Inferior parietal cortex (tissue), 1 donor: ENCODE measurements around the gene NPHP4.

ENCODE experiments used
- DNase-seq: peaks from one replicate; pipeline ENCODE4 v3.0.0-alpha.2; 2016; ENCODE audit errors: extremely low spot score

NPHP4 gene

DNA sequence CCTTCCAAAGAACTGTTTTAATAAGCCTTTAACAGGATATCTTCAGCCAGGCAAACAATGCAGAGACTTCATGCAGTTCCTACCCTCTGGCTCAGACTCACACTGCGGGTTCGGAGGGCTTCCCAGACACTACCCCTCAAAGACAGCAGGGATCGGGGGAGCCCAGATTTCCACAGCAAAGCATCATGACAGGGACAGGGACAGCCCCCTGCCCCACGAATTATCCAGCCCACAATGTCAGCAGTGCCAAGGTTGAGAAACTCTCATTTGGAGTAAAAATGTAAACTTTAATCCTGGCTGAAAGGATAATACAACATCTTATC, 20.1 kb downstream of the NPHP4 start:
- DNase-seq: no peak

DNA sequence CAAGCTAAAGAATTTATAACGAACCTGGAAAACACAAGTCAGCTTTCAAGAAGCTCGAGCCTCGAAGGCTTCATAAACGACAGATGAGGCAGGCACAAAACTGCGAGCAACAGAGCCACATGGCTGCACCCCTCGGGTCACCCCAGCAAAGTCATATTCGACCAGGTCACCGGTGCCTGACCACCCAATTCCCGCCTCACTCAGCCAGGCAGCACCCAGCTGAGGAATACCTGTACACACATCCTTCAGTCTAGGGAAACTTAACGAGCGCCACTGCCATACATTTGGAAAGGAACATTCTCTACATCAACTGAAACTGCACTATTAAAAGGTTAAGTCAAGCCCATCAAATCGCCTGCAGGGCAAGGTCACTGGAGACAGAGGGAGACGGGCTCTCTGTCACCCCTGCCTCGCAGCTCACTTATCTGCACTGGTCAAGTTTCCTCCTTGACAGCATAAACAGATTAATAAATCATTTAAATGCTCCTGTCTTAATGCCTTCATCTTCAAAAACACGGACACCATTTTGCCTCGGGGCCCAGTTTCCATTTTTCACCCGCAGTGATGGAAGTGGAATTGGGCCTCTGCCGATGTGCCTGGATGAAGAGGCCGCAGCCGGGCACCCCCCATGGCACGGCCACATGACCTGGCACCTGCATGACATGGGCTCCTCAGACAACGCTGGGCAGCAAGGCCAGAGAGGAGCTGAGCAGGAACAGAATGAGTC, 20.6 kb downstream of the NPHP4 start:
- DNase-seq: no peak

DNA sequence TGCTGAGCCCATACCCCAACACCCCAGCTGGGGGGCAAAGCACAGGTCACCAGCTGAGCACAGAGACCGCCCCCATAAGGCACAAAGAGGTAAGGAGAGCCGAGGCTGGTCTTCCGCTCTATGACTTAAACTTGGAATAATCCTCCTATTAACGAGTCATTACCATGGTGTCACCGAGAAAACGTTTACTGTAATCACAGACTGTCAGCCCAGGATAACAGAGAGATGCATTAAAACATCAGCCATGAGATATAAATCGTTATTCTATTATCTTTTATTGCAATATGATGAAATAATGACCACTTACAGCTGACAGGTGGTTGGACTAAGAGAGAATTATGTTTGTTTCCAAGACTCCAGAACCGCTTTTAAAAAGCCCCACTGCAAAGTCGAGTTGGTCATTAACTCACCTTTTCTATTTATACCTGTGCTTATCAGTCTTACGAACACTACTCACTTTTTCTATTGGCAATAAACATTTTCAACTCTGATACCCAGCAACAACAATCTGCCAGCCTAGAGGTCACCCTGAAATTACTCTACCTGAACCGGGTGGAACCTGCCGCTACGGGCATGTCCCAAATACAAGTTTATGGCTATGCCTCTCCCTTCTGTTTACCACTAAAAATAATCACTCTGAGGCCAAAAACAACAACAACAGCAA, 21.5 kb downstream of the NPHP4 start:
- DNase-seq: no peak

DNA sequence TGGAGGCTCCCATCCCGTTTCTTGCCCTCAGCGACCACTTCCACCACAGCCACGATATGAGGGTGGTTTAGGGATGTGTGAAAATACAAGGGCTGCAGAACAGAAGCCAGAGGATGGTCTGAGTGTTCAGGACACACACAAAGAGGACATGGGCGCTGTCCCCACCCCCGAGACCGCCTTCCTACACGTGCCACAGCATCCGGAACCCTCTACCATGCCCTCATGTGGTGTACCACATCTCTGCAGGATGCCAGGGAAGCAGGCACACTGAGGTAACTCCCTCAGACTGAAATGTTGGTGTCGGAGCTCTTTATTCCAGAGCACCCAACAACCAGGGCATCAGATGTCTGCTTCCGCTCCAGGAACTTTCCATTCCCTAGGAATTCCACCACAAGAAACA, 23.1 kb downstream of the NPHP4 start:
- DNase-seq: no peak

DNA sequence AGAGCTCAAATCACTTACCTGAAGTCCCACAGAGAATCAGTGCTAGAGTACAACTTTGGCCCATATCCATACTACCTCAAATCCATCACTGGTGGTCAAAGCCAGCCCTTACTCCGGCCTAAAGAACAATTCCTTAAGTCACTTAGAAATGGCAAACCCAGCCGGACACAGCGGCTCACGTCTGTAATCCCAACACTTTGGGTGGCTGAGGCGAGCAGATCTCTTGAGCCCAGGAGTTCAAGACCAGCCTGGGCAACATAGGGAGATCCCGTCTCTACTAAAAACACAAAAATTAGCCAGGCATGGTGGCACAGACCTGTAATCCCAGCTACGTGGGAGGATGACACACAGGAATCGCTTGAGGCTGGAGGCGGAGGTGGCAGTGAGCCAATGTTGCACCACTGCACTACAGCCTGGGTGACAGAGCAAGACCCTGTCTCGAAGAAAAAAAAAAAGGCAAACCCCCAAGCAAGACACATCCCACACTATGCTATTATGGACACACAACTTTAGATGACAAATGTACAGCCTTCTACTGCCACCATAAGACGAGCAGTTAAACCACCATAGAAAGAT, 24.0 kb downstream of the NPHP4 start:
- DNase-seq: no peak

DNA sequence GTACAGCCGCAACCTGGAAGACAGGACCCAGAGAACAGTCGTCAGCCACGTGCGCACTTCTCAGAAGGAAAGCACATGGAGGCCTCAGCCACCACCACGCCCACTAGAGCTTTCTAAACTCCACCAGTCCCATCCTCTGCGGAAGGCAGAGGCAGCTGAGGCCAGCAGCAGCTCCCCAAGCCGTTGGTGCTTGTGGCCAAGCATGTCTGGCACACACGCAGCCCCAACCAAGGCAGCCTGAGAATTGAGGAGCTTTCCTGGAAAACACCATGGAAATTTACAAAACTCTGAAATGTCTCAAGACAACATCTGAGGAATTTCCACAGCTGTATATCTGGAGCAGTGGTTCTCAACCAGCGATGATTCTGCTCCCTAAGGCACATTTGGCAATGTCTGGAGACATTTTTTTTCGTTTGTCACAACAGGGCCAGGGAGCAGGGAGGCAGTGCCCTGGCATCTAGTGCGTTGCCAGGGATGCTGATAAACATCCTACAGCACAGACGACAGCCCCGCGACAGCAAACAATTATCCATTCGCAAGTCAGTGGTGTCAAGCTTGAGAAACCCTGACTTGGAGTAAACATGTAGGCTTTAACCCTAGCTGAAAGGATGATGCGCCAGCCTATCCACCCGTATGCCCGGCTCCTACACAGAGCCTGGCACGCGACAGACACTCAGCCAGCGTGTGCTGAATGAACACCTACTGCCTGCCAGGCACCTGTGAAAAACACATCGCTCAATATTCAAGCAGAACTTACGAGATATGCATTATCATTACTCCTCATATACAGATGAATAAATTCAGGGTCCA, 24.7 kb downstream of the NPHP4 start:
- DNase-seq: no peak

- no peak for DNase-seq
Measured at GRCh38 chr1:5966543-5967205, 25.6 kb downstream of the NPHP4 start.

DNA sequence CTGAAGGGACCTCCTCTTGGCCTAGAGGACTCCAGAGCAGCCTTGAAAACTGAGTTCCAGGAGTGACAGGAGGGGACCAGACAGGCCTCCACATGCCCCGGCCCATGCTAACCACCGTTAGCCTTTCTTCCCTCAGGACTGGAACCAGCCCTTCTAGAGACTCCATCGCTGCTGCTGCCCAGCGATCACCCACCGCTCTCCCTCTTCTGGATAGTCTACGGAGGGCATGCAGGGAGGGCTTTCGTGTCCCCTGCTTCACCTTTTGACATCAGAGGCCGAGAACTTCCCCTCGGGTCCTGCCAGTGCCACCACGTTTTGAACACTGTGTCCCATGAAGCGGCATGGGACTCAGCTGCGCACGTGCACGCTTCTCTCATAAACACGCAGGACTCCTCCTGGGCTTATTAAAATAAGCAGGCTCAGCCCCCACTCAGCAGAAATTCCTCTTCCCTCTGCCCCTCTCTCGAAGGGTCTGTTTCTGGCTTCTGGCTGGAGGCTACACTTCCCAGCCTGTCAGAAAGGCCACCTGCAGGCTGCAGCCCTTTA, 26.6 kb downstream of the NPHP4 start:
- no peak for DNase-seq

DNA sequence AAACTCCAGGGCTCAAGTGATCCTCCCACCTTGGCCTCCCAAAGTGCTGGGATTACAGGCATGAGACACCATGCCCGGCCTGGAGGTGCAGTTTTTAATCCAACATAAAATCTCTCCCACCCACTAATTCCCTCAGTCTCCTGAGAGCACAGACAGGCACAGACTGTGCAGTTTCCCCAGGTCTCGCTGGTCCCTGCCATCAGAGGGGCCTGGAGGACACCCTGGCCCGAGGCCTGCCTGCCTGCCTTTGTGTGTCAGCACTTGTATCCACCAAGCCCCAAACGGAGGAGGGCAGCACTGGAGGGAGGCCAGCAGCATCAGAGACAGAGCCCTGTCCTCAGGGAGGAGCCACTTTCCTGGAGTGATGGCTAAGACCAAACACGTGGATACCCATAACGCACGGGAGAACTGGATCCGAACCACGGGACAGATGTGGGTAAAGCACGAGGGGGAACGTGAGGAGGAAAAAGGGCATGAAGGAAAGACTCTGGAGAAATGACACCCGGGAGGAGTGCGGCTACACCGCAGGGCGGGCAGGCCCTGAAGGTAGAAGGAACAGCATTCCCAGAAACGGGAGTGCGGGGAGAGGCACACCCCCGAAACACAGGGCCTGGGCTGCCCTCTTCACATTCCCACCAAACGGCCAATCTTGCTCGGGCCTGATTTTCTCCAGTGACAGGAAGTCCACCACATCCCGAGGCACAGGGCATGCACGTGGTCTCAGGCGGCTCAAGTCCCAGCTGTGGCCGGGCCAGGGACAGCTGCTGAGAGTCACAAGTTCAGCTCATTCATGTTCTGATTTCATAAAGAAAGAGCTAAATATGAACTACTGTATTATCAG, 29.7 kb downstream of the NPHP4 start:
- DNase-seq: no peak

- no peak for DNase-seq
Measured at GRCh38 chr1:5961601-5962000, 30.6 kb downstream of the NPHP4 start.

- no peak for DNase-seq
Measured at GRCh38 chr1:5960336-5960735, 31.9 kb downstream of the NPHP4 start.

- no peak for DNase-seq
Measured at GRCh38 chr1:5959667-5960230, 32.5 kb downstream of the NPHP4 start.

- DNase-seq: no peak
Measured at GRCh38 chr1:5959087-5959486, 33.1 kb downstream of the NPHP4 start.

DNA sequence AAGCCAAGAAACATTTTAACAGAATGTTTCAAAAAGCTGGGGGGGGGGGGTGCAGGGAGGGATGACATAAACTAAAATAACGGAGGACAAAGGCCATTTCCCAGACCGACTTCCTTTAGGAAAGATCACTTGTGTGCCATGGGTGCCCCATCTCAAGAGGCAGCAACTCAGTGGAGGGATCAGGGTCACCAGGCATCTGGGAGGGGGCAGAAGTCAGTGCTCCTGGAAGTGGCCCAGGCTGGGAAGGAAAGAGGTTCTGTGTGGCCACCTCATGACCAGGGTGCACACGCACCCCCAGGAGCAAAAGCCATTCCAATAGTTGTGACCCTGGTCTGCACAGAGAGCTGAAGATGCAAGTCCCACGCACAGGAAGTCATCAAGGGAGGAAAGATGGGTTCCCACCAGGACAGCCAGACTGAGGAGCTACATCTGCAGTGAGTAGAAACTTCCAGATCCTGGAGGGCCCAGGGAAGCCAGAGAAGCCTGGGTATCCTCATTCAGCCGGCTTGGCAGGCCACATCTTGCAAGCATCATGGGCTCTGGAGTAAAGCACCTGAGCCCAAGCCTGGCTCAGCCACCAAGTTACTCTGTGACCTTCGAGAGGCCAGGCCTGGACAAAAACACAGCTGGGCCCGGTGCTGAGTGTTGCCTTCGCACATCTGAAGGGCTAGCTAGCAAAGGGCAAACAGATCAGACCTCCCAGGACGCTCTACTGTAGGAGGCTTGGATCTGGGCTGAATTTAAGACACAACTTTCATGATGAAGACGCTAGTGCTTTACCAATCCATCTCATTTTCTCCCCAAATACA, 36.0 kb downstream of the NPHP4 start:
- no peak for DNase-seq

- no peak for DNase-seq
Measured at GRCh38 chr1:5955479-5955977, 36.7 kb downstream of the NPHP4 start.

- no peak for DNase-seq
Measured at GRCh38 chr1:5954964-5955363, 37.3 kb downstream of the NPHP4 start.

DNA sequence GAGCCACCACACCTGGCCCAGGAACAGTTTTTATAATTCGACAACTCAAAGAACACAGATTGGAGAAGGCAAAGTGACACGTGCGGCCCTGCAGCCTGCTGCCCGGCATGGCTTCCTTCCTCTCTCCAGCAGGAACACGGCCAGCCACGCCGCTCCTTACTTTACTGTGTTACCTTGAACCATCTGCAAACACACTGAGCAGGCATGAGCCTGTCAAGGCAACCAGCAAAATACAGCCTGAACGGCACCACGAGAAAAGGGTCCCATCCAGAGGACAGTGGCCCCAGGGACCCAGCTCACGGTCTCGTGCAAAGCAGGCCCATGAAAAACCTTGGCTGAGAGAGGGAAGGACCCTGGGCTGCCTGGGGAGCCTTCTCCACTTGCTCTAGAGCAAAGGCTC, 38.8 kb downstream of the NPHP4 start:
- DNase-seq: no peak

- no peak for DNase-seq
Measured at GRCh38 chr1:5951846-5952410, 40.3 kb downstream of the NPHP4 start.
